Transverse colon (tissue), 4 donors: ENCODE results near the gene SLC6A9.

Experiments
- POLR2A ChIP-seq: fragments of 450-650 bp; IDR thresholded peaks from one replicate; pipeline ENCODE4 v1.6.1; 2016; ENCODE audit warnings: antibody characterized with exemption, mild to moderate bottlenecking, moderate library complexity
- POLR2AphosphoS5 ChIP-seq, 3 donors: sonication (generic); formaldehyde crosslinking; IDR thresholded peaks; one replicate each; pipeline ENCODE4 v1.6.1; 2016; ENCODE audit warnings: antibody characterized with exemption in 3 of 3
- TF ChIP-seq, protein P1 (sequence below), 5 experiments: fragments of 200-600 bp in 3 of 5; fragments of 450-650 bp in 2 of 5; sonication (generic) in 3 of 5; IDR thresholded peaks; 1 replicate in 2 of 5; 2 replicates in 3 of 5; pipeline ENCODE4 v1.5.1; 2016 to 2017; ENCODE audit warnings: antibody characterized with exemption in 5 of 5, inconsistent platforms in 3 of 5, mild to moderate bottlenecking in 2 of 5, moderate library complexity in 1 of 5

DNA sequence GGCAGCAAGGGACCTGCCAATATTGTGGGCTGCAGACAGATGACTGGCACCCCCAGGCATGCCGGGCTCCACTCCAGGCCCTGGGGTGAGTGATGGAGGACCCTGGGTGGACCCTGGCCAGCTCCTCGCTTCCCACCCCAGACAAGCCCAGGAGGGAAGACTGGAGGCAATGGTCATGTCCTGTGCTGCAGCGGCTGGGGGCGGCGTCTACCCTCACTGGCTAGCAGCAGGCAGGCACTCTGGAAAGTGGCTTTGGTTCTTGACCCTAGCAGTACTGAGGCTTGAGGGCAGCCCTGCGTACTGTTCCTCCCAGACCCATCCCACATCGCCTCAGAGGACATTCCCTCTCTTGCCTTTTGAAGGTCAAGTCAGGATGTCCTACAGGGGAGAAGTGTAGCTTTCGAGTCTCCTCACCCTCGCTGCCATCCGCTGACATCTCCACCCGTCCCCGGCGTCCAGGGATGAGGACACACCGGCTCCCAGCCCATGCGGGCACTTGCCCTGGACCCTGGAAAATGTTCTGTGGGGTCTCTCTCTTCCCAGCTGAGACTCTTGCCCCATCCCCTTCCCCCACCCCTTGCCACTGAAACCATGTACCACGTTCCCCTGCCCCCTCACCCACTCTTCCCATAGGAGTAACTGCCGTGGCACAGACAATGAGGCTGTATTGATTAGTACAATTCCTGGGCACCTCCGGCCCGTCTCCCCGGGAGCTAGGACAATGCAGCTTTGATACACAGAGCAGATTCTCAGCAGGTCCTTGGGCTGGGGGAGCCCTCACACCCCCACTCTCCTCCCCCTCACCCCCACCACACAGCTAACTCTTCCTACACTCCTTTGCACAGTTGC lies 15.0 kb downstream of the SLC6A9 start:
- TF ChIP-seq, protein P1, sequence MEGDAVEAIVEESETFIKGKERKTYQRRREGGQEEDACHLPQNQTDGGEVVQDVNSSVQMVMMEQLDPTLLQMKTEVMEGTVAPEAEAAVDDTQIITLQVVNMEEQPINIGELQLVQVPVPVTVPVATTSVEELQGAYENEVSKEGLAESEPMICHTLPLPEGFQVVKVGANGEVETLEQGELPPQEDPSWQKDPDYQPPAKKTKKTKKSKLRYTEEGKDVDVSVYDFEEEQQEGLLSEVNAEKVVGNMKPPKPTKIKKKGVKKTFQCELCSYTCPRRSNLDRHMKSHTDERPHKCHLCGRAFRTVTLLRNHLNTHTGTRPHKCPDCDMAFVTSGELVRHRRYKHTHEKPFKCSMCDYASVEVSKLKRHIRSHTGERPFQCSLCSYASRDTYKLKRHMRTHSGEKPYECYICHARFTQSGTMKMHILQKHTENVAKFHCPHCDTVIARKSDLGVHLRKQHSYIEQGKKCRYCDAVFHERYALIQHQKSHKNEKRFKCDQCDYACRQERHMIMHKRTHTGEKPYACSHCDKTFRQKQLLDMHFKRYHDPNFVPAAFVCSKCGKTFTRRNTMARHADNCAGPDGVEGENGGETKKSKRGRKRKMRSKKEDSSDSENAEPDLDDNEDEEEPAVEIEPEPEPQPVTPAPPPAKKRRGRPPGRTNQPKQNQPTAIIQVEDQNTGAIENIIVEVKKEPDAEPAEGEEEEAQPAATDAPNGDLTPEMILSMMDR (IDR thresholded peaks at IDR 0.05): no peak
- no peak for TF ChIP-seq POLR2A
- TF ChIP-seq POLR2AphosphoS5 (IDR thresholded peaks at IDR 0.05): no peak
